ENCODE results near the gene OIT3. TPM values are rescaled to one million over a fixed set of nuclear protein-coding genes. Genes with fewer than 3 reads are reported as not detected.

The OIT3 gene
- total RNA-seq, 1 donor from 2014 or later, result not detected

DNA sequence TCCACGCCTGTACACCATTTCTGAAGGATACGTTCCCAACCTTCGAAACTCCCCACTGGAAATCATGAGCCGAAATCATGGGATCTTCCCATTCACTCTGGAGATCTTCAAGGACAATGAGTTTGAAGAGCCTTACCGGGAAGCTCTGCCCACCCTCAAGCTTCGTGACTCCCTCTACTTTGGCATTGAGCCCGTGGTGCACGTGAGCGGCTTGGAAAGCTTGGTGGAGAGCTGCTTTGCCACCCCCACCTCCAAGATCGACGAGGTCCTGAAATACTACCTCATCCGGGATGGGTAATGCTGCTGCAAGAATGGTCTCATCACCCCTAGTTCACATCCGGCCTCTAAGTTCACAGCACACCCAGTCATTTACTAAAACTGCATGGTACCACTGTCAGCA, 30.8 kb downstream of the OIT3 start:
- H2AFZ ChIP-seq (replicated peaks), result no peak overlapping the region
- peaks cover 18% of the 10 kb centered on the region for H3K9me3 Mint-ChIP-seq
- H3K27me3 ChIP-seq, result no peaks in the 10 kb centered on the region
- H3K36me3 ChIP-seq, result no peaks in the 10 kb centered on the region
- no peak overlapping the region for H3K27ac Mint-ChIP-seq
- H3K27me3 Mint-ChIP-seq (ENCODE audit: insufficient read depth, low read depth), result no peaks in the 10 kb centered on the region
- no peaks in the 10 kb centered on the region for H3K4me1 ChIP-seq
- no peaks in the 10 kb centered on the region for H3K9me3 ChIP-seq (ENCODE audit: low read depth)
- no peaks in the 10 kb centered on the region for H3K4me1 Mint-ChIP-seq
- no peaks in the 10 kb centered on the region for H4K20me1 ChIP-seq (ENCODE audit: low read depth)
- H3K27ac ChIP-seq, result no peak overlapping the region
- peaks cover 3% of the 10 kb centered on the region for H3K36me3 Mint-ChIP-seq
- TF ChIP-seq EZH2 (IDR thresholded peaks at IDR 0.05) (no peak), EZH2phosphoT487 (IDR thresholded peaks at IDR 0.05) (no peak)
- TF ChIP-seq, protein P1, sequence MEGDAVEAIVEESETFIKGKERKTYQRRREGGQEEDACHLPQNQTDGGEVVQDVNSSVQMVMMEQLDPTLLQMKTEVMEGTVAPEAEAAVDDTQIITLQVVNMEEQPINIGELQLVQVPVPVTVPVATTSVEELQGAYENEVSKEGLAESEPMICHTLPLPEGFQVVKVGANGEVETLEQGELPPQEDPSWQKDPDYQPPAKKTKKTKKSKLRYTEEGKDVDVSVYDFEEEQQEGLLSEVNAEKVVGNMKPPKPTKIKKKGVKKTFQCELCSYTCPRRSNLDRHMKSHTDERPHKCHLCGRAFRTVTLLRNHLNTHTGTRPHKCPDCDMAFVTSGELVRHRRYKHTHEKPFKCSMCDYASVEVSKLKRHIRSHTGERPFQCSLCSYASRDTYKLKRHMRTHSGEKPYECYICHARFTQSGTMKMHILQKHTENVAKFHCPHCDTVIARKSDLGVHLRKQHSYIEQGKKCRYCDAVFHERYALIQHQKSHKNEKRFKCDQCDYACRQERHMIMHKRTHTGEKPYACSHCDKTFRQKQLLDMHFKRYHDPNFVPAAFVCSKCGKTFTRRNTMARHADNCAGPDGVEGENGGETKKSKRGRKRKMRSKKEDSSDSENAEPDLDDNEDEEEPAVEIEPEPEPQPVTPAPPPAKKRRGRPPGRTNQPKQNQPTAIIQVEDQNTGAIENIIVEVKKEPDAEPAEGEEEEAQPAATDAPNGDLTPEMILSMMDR (IDR thresholded peaks at IDR 0.05), result no peak
- H3K79me2 ChIP-seq (ENCODE audit: low read depth), result no peaks in the 10 kb centered on the region
- no peak for DNase-seq (ENCODE audit: low spot score)
- no peak overlapping the region for H3K9ac ChIP-seq
- no peaks in the 10 kb centered on the region for H3F3A ChIP-seq (ENCODE audit: low read depth)
- H3K4me2 ChIP-seq, result no peak overlapping the region
- no peak overlapping the region for H3K4me3 ChIP-seq
- H3K4me3 Mint-ChIP-seq, result no peak overlapping the region

DNA sequence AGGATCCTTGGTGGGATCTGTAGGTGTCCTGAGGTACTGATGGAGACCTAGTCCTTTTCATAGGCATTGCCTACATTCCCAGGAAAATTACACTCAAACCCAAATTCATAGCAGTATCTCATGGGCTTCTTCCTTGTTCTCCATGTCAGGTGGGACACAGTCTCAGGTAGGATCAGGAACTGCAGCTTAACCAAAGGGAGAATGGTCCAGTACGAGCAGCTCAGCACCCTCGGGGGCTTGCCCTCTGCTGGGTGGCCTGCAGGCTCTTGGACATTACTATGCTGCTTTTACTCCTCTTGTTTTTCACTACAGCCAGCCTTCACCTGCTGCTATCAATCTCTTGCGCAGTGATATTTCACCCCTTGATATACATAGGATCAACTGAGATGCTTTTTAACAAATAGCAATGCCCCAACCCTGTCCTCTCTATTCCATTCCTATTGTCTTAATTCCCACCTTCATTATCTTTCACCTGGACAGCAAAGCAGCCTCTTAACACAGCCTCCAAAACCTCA, 32.5 kb downstream of the OIT3 start:
- TF ChIP-seq, protein P1 (IDR thresholded peaks at IDR 0.05), result no peak
- TF ChIP-seq EZH2 (IDR thresholded peaks at IDR 0.05) (no peak), EZH2phosphoT487 (IDR thresholded peaks at IDR 0.05) (no peak)
- H3K4me1 ChIP-seq, result no peaks in the 10 kb centered on the region
- peaks cover 3% of the 10 kb centered on the region for H3K36me3 Mint-ChIP-seq
- H2AFZ ChIP-seq (replicated peaks), result no peak overlapping the region
- H3K36me3 ChIP-seq, result no peaks in the 10 kb centered on the region
- H3K9me3 Mint-ChIP-seq, result peaks cover 7% of the 10 kb centered on the region
- no peak for DNase-seq (ENCODE audit: low spot score)
- no peak overlapping the region for H3K27ac Mint-ChIP-seq
- no peaks in the 10 kb centered on the region for H3K27me3 Mint-ChIP-seq (ENCODE audit: insufficient read depth, low read depth)
- H4K20me1 ChIP-seq (ENCODE audit: low read depth), result no peaks in the 10 kb centered on the region
- H3K4me3 ChIP-seq, result no peak overlapping the region
- H3K4me2 ChIP-seq, result no peak overlapping the region
- H3K27ac ChIP-seq, result no peak overlapping the region
- H3K27me3 ChIP-seq, result no peaks in the 10 kb centered on the region
- no peak overlapping the region for H3K4me3 Mint-ChIP-seq
- H3K9me3 ChIP-seq (ENCODE audit: low read depth), result no peaks in the 10 kb centered on the region
- H3K9ac ChIP-seq, result no peak overlapping the region
- H3F3A ChIP-seq (ENCODE audit: low read depth), result no peaks in the 10 kb centered on the region
- no peaks in the 10 kb centered on the region for H3K4me1 Mint-ChIP-seq
- H3K79me2 ChIP-seq (ENCODE audit: low read depth), result no peaks in the 10 kb centered on the region

DNA sequence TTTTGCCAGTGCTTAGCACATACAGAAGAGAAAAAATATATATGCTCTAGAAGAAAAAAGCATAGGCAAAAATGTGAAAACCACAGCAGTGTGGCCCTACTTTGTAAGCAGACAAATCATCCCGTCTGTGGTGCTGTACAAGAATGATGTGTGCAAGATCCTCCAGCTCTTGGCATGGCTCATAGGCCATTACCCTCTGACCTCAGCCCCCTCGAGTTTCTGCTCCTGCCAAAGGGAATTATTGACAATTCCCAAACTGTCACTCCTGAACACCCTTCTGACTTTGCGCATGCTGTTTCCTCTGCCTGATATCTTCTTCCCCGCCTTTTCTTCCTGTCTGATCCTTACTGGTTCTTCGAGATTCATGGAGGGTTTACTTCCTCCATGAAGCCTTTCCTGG, 33.9 kb downstream of the OIT3 start:
- Histone ChIP-seq H3K36me3 (no peaks in the 10 kb centered on the region), H3K4me3 (no peak overlapping the region), H3F3A (ENCODE audit: low read depth) (no peaks in the 10 kb centered on the region), H2AFZ (replicated peaks) (no peak overlapping the region), H3K9ac (no peak overlapping the region), H3K79me2 (ENCODE audit: low read depth) (no peaks in the 10 kb centered on the region), H3K9me3 (ENCODE audit: low read depth) (no peaks in the 10 kb centered on the region), H3K4me1 (no peaks in the 10 kb centered on the region), H3K27ac (no peak overlapping the region), H3K27me3 (no peaks in the 10 kb centered on the region), H4K20me1 (ENCODE audit: low read depth) (no peaks in the 10 kb centered on the region), H3K4me2 (no peak overlapping the region)
- TF ChIP-seq EZH2 (IDR thresholded peaks at IDR 0.05) (no peak), EZH2phosphoT487 (IDR thresholded peaks at IDR 0.05) (no peak)
- TF ChIP-seq, protein P1 (IDR thresholded peaks at IDR 0.05), result no peak
- H3K4me3 Mint-ChIP-seq, result no peak overlapping the region
- no peak overlapping the region for H3K27ac Mint-ChIP-seq
- H3K27me3 Mint-ChIP-seq (ENCODE audit: insufficient read depth, low read depth), result no peaks in the 10 kb centered on the region
- no peaks in the 10 kb centered on the region for H3K4me1 Mint-ChIP-seq
- no peak for DNase-seq (ENCODE audit: low spot score)
- no peaks in the 10 kb centered on the region for H3K36me3 Mint-ChIP-seq
- no peaks in the 10 kb centered on the region for H3K9me3 Mint-ChIP-seq
